ENCODE data around the gene CFAP157.
"Not testable (repeated sequence)": the region's sequence is repeated elsewhere in the genome, so short reads cannot be mapped to it uniquely, and the experiment has no call there.

Gene CFAP157

DNA sequence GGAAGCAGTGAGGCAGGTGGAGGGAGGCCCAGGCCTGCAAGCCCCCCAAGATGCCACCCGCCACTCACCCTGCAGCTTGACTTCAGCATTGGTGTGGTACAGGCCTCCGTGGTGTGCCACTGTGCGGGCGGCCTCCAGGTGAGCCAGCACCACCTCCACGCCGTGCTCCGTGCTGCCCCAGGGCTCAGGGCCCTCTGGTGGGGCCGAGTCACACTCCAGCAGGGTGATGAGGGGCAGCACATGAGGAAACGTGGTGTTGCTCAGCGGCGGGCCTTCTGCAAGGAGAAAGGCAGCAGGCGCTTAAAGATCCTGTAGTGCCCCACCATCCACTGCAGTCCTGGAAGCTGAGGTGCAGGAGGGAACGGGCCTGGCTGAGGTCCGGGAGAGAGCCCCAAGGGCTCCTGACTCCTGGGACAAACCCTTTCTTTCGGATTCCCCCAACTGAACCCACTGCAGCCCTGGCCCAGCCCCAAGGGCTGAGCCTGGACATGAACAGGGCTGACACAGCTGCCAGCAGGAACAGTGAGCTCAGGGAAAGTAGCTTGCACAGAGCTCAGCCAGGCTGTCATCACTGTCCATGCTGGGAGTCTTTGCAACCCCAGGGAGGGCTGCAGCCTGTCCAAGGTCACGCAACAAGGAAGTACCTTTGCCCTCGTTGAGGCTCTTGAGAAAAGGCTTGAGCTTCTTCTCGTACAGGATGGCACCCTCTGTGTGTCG lies 33.0 kb downstream of the CFAP157 start:
- DNase-seq: no peak

DNA sequence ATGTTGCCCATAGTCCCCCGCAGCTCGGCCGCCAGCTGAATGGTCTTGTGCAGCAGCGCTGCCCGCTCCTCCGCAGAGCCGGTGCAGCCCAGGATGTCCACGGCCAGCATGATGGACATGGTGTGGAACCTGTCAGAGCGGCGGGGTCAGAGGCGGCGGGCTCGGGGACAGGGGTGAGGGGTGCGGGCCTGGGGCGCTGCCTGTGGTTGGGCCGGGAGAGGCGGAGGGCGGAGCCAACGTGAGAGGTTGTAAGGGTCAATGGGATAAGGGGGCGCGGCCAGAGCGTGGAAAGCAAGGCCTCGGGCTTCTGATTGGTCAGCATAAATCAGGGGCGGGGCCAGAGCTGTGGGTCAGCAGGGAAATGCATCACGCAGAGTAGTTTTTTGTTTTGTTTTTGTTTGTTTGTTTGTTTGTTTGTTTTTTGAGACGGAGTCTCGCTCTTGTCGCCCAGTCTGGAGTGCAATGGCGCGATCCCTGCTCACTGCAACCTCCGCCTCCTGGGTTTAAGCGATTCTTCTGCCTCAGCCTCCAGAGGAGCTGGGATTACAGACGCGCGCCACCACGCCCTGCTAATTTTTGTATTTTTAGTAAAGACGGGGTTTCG lies 35.1 kb downstream of the CFAP157 start:
- DNase-seq: no peak

DNA sequence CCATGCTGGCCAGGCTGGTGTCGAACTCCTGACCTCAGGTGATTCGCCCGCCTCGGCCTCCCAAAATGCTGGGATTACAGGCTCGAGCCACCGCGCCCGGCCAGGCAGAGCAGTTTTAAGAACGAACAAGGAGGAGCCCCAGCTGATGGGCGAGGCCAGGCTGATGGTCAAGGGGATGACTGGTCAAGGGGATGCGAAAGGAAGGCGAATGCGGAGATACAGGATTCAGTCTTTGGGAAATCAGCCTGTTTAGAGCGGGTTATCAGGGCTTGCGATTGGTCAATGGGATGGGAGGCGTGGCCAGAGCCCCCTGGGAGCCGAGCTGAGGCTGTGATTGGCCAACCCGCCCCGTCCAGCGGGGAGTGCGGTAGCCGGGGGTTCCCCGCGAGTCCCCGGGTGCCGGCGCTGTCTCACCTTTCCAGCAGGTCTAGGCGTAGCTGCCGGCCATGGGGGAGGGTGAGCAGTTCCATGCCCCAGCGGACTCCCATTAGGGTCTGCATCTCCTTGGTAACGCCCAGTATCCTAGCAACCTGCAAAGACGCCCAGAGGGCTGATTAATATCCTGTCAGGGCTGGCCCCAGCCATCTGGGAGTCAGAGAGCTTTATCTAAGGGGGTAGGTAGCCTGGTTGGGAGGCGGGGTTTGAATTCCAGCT lies 35.8 kb downstream of the CFAP157 start:
- peak; percentile 21 for DNase-seq

- DNase-seq: no peak
These were observed 37.8 kb downstream of the CFAP157 start for GRCh38 chr9:127744398-127745110.

GRCh38 chr9:127746959-127747569 lies 40.3 kb downstream of the CFAP157 start:
- DNase-seq: no peak

- no peak for DNase-seq
These were observed 42.5 kb downstream of the CFAP157 start for GRCh38 chr9:127749090-127749787.

GRCh38 chr9:127751269-127752054 lies 44.7 kb downstream of the CFAP157 start:
- no peak for DNase-seq

GRCh38 chr9:127753148-127753547 lies 46.4 kb downstream of the CFAP157 start:
- no peak for DNase-seq

- no peak for DNase-seq
These were observed 46.8 kb downstream of the CFAP157 start for GRCh38 chr9:127753622-127754021.

GRCh38 chr9:127754099-127755060 lies 47.6 kb downstream of the CFAP157 start:
- DNase-seq: no peak

DNA sequence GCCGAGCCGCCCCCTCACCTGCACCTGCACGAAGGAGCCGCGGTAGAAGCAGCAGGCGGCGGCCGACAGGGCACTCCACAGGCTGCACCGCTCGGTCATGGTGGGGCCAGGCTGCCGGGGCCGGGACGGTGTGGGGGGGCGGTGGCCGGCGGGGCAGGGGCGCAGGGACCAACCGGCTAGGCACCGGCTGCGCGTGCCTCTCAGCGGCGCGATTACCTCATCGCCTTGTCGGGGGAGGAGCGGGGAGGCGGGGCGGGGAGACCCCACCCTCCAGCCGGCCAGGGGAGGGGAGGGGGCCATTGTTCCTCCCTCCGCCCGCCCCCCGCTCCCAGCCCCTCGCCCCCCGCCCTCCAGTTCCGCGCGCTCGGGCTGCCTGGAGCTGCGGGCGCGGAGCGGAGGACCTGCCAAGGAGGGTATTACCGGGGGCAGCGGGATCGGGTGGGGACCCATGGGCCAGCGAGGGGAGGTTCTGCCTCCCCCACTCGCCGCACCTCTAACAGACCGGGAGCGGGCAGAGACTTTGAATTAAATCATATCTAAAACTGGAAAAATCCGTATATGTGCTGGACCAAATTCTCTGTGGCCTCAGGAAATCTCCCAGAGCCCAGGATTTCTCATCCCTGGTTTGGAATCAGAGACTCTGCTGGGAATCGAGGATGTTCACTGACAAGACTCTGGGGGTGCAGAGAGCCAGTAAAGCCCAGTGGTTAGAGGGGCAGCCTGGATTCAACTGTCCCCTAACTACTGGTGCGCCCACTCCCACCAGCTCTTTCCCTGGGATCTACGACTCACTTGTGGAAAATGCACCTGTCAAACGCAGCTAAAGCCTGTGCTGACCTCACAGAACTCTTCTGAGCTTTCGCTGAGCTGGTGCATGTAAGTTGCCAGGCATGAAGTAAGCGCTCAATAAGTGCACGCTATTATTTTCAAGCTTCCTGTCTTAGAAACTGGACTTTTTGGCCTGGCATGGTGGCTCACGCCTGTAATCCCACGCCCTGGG lies 48.6 kb downstream of the CFAP157 start:
- DNase-seq: no peak

DNA sequence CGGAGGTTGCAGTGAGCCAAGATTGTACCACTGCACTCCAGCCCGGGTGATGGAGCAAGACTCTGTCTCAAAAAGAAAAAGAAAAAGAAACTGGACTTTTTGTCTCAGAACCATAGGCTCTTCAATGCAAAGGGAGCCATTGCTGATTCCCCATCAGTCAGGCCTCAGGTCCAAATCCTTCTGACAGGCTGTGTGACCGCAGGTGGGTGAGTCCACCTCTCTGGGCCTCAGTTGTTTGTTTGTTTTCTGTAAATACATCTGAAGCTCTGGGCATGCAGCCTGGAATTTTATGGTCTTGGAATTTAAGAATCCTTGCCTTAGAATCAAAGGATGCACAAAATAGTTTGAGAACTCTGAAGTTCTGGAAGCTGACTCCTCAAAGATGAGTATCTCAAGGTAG lies 49.4 kb downstream of the CFAP157 start:
- no peak for DNase-seq

- DNase-seq: not testable (repeated sequence)
These were observed 50.0 kb downstream of the CFAP157 start for GRCh38 chr9:127756776-127757175.

- DNase-seq: no peak
These were observed 52.1 kb downstream of the CFAP157 start for GRCh38 chr9:127758843-127759242.

DNA sequence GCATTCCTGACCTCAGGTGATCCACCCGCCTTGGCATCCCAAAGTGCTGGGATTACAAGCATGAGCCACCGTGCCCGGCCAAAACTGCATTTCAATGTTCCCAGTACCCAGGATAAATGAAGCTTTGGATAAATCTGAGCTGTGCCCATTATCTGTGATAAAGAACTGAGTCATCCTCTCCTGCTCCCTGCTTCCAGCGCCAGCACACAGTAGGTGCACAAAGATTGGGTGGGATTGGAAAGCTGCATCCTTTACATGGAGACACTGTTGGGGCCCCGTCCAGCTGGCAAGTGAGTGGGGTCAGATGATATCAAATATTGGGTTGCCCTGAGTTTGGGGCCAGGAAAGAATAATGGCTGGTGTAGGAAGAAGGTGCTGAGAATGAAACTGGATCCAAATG lies 54.3 kb downstream of the CFAP157 start:
- no peak for DNase-seq

DNA sequence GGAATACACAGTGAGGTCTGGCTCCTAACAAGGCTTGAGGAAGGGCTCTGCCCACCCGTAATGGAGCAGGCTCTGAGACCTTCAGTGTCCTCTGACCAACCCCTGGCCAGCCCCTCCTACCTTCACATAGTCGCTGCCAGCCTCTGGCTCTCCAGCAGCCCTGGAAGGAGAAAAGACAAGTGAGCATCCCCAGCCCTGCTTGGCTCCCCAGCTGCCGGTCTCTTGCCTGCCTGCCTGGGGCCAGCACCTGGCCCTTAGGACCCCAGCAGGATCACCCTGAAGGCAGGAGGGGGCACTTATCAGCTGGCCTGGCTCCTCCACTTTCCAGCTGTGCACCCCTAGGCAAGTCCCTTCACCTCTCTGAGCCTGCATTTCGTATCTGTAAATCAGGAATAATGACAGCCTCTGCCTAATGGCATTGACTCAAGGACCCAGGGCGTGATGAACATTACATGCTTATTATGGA lies 54.7 kb downstream of the CFAP157 start:
- no peak for DNase-seq

GRCh38 chr9:127762111-127762676 lies 55.4 kb downstream of the CFAP157 start:
- DNase-seq: no peak

- no peak for DNase-seq
These were observed 57.2 kb downstream of the CFAP157 start for GRCh38 chr9:127763918-127764384.
